HepG2 (cell line): ENCODE measurements around the gene CCNYL1. TPM values are rescaled to one million over a fixed set of nuclear protein-coding genes. Genes with fewer than 3 reads are reported as not detected.

Source experiments
- AGO2 ChIP-seq: fragments of 200-400 bp; formaldehyde crosslinking; optimal IDR thresholded peaks from 2 replicates; pipeline ENCODE3; 2017; ENCODE audit warnings: mild to moderate bottlenecking, low read depth, low read length, moderate library complexity
- ARID5B ChIP-seq: IDR thresholded peaks from 2 replicates; pipeline ENCODE4 v1.4.0; 2020; ENCODE audit warnings: mild to moderate bottlenecking, missing genetic modification reagents
- GATAD1 ChIP-seq: IDR thresholded peaks from 2 replicates; pipeline ENCODE4 v1.6.1; 2016; ENCODE audit warnings: missing genetic modification reagents, missing compliant biosample characterization
- HES4 ChIP-seq: sonication (generic); formaldehyde crosslinking; IDR thresholded peaks from 2 replicates; pipeline ENCODE4 v1.9.0; 2021; ENCODE audit warnings: mild to moderate bottlenecking, missing genetic modification reagents, borderline replicate concordance
- HIC2 ChIP-seq: sonication (generic); formaldehyde crosslinking; IDR thresholded peaks from 2 replicates; pipeline ENCODE4 v1.9.0; 2022; ENCODE audit warnings: low read depth, missing genetic modification reagents
- KAT7 ChIP-seq: IDR thresholded peaks from 2 replicates; pipeline ENCODE4 v1.6.1; 2018; ENCODE audit warnings: borderline replicate concordance, missing compliant biosample characterization
- KDM1A ChIP-seq: IDR thresholded peaks from 2 replicates; pipeline ENCODE4 v1.6.1; 2016; ENCODE audit warnings: missing compliant biosample characterization
- MTF2 ChIP-seq: sonication (generic); formaldehyde crosslinking; IDR thresholded peaks from 2 replicates; pipeline ENCODE4 v1.5.0; 2020; ENCODE audit warnings: missing genetic modification reagents, borderline replicate concordance
- MZF1 ChIP-seq: sonication (generic); formaldehyde crosslinking; IDR thresholded peaks from 2 replicates; pipeline ENCODE4 v1.8.1; 2023; ENCODE audit warnings: mild to moderate bottlenecking, missing genetic modification reagents, borderline replicate concordance
- NFKBIZ ChIP-seq: IDR thresholded peaks from 2 replicates; pipeline ENCODE4 v1.6.1; 2018; ENCODE audit warnings: missing genetic modification reagents, missing compliant biosample characterization
- POLR2G ChIP-seq: fragments of 200-400 bp; formaldehyde crosslinking; IDR thresholded peaks from 2 replicates; pipeline ENCODE4 v1.6.1; 2018; ENCODE audit warnings: mild to moderate bottlenecking, low read depth, low read length, moderate library complexity
- ZFP36L1 ChIP-seq: sonication (generic); formaldehyde crosslinking; IDR thresholded peaks from 2 replicates; pipeline ENCODE4 v1.8.0; 2022; ENCODE audit warnings: mild to moderate bottlenecking, missing genetic modification reagents, moderate library complexity
- ZFX ChIP-seq: sonication (generic); formaldehyde crosslinking; IDR thresholded peaks from 2 replicates; pipeline ENCODE4 v1.4.0; 2020; ENCODE audit warnings: mild to moderate bottlenecking, low read depth, missing genetic modification reagents, moderate library complexity
- ZHX1 ChIP-seq: sonication (generic); formaldehyde crosslinking; IDR thresholded peaks from 2 replicates; pipeline ENCODE4 v1.8.1; 2022; ENCODE audit warnings: low read depth, mild to moderate bottlenecking, missing genetic modification reagents
- ZNF30 ChIP-seq: sonication (generic); formaldehyde crosslinking; IDR thresholded peaks from 2 replicates; pipeline ENCODE4 v1.5.0; 2020; ENCODE audit warnings: mild to moderate bottlenecking, missing genetic modification reagents
- ZNF331 ChIP-seq: sonication (generic); formaldehyde crosslinking; IDR thresholded peaks from 2 replicates; pipeline ENCODE4 v1.4.0; 2020; ENCODE audit warnings: missing genetic modification reagents
- ZNF850 ChIP-seq: sonication (generic); formaldehyde crosslinking; conservative IDR thresholded peaks from 2 replicates; pipeline ENCODE4 v1.9.0; 2021; ENCODE audit warnings: mild to moderate bottlenecking, missing genetic modification reagents
- ZSCAN21 ChIP-seq: sonication (generic); formaldehyde crosslinking; IDR thresholded peaks from 2 replicates; pipeline ENCODE4 v1.8.0; 2022; ENCODE audit warnings: mild to moderate bottlenecking, missing genetic modification reagents, moderate library complexity, borderline replicate concordance
- polyA plus RNA-seq, 8 experiments: library from polyadenylated mRNA; depleted of rRNA in 3 of 8; stranded (reverse) in 7 of 8; unstranded in 1 of 8; fragments of >200 nt; fragmentation: Illumina TruSeq in 4 of 8; extraction: Trizol in 4 of 8; gene quantifications; 2 replicates each; pipeline versions ENCODE4 v1.2.1 to v1.2.3, GENCODE V29; 2011 to 2016; ENCODE audit warnings: low read depth in 4 of 8, missing spikeins in 1 of 8, mixed read lengths in 1 of 8; ENCODE audit not compliant: insufficient read depth in 1 of 8
- total RNA-seq, 5 experiments: library from RNA; depleted of rRNA; stranded (reverse); fragments of >200 nt; fragmentation: Illumina TruSeq; extraction: Trizol; gene quantifications; 2 replicates each; pipeline ENCODE4 v1.2.3, GENCODE V29; 2016; ENCODE audit warnings: low read depth in 1 of 5
- TF ChIP-seq, protein P1 (sequence below): sonication (generic); formaldehyde crosslinking; IDR thresholded peaks from 2 replicates; pipeline ENCODE4 v1.9.0; 2021; ENCODE audit warnings: missing genetic modification reagents, mild to moderate bottlenecking, borderline replicate concordance

Gene CCNYL1
- total and polyA plus RNA-seq, 2 of the 13 experiments (the other 11 are each of a cell fraction or from before 2014, with no cell fraction given): 12.5 to 16.2 TPM

GRCh38 chr2:207767461-207768167 lies 56.2 kb downstream of the CCNYL1 start (continued):
- peak; percentile 82 for TF ChIP-seq HIC2 (CRISPR knock-in tag)
- TF ChIP-seq GATAD1: 0 out of 2 replicates have a peak, but pooled peaks have one; percentile 36
- peak; percentile 78 for TF ChIP-seq KDM1A (CRISPR knock-in tag)
- TF ChIP-seq ARID5B (CRISPR knock-in tag): peak; percentile 59; the same call in 1 of the 2 replicates
- peak; percentile 41; the same call in 1 of the 2 replicates for TF ChIP-seq POLR2G
- 0 out of 2 replicates have a peak, but pooled peaks have one; percentile 65 for TF ChIP-seq ZNF331 (CRISPR knock-in tag)
- TF ChIP-seq ZNF30 (CRISPR knock-in tag): no peak
- TF ChIP-seq AGO2: peak; percentile 20
- no peak; the same call in 1 of the 2 replicates for TF ChIP-seq HES4 (CRISPR knock-in tag)
- TF ChIP-seq ZHX1 (CRISPR knock-in tag): no peak; the same call in none of the 2 replicates
- peak; percentile 87; the same call in 1 of the 2 replicates for TF ChIP-seq ZFX (CRISPR knock-in tag)
- peak; percentile 14; the same call in 1 of the 2 replicates for TF ChIP-seq ZSCAN21 (CRISPR knock-in tag)
- TF ChIP-seq KAT7 (CRISPR knock-in tag): no peak; the same call in none of the 2 replicates
- TF ChIP-seq MZF1 (CRISPR knock-in tag): 0 out of 2 replicates have a peak, but pooled peaks have one; percentile 20
- TF ChIP-seq, protein P1, sequence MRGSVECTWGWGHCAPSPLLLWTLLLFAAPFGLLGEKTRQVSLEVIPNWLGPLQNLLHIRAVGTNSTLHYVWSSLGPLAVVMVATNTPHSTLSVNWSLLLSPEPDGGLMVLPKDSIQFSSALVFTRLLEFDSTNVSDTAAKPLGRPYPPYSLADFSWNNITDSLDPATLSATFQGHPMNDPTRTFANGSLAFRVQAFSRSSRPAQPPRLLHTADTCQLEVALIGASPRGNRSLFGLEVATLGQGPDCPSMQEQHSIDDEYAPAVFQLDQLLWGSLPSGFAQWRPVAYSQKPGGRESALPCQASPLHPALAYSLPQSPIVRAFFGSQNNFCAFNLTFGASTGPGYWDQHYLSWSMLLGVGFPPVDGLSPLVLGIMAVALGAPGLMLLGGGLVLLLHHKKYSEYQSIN (CRISPR knock-in tag): peak; percentile 24; the same call in 1 of the 2 replicates
- TF ChIP-seq NFKBIZ (CRISPR knock-in tag): peak; percentile 63; the same call in 1 of the 2 replicates
- TF ChIP-seq MTF2 (CRISPR knock-in tag): peak; percentile 79; the same call in 1 of the 2 replicates
- TF ChIP-seq ZFP36L1: no peak
- no peak for TF ChIP-seq ZNF850
